Sigmoid colon (tissue), 7 donors: ENCODE measurements around the gene GFY. TPM values are rescaled to one million over a fixed set of nuclear protein-coding genes. Genes with fewer than 3 reads are reported as not detected.

Source experiments
- DNase-seq: peaks from one replicate; pipeline ENCODE4 v3.0.0-alpha.2; 2019
- H3K27ac ChIP-seq, 4 donors: fragments of 200-600 bp; sonication (generic); one replicate each; pipeline ENCODE4 v1.5.1; 2016 to 2019; ENCODE audit warnings: mild to moderate bottlenecking in 1 of 4
- H3K27me3 ChIP-seq, 3 donors: fragments of 200-600 bp; sonication (generic); one replicate each; pipeline ENCODE4 v1.5.1; 2019; ENCODE audit warnings: mild to moderate bottlenecking in 1 of 3
- H3K36me3 ChIP-seq, 4 donors: fragments of 200-600 bp; sonication (generic); one replicate each; pipeline ENCODE4 v1.5.1; 2016 to 2019
- H3K4me1 ChIP-seq, 4 donors: fragments of 200-600 bp; sonication (generic); one replicate each; pipeline ENCODE4 v1.5.1; 2017 to 2019
- H3K4me3 ChIP-seq, 4 donors: fragments of 200-600 bp; sonication (generic); one replicate each; pipeline ENCODE4 v1.5.1; 2017 to 2019; ENCODE audit warnings: mild to moderate bottlenecking in 2 of 4, moderate library complexity in 1 of 4
- H3K9me3 ChIP-seq, 4 donors: fragments of 200-600 bp in 3 of 4; sonication (generic) in 3 of 4; one replicate each; pipeline versions ENCODE4 v1.5.1 to v1.6.1; 2013 to 2019
- EP300 ChIP-seq, 4 donors: sonication (generic); formaldehyde crosslinking; IDR thresholded peaks; one replicate each; pipeline ENCODE4 v1.6.1; 2017; ENCODE audit warnings: antibody characterized with exemption in 4 of 4
- POLR2A ChIP-seq, 2 donors: fragments of 450-650 bp; IDR thresholded peaks; one replicate each; pipeline ENCODE4 v1.6.1; 2016; ENCODE audit warnings: antibody characterized with exemption in 2 of 2, mild to moderate bottlenecking in 2 of 2, moderate library complexity in 2 of 2
- POLR2AphosphoS5 ChIP-seq, 4 donors: sonication (generic); formaldehyde crosslinking; IDR thresholded peaks; one replicate each; pipeline ENCODE4 v1.6.1; 2017; ENCODE audit warnings: antibody characterized with exemption in 4 of 4
- WGBS, 2 donors: extraction: QIAGEN DNeasy Blood & Tissue Kit; methylation state at CpG; one replicate each; pipeline ENCODE4 v1.1.7; 2013; 5-methylcytosine and 5-hydroxymethylcytosine counted together
- intact Hi-C: fragments of 100-400 bp; cut with DNase I; formaldehyde crosslinking; loops from one replicate; pipeline ENCODE4 v1.15.1; 2023
- polyA plus RNA-seq, 3 donors: library from polyadenylated mRNA; stranded (reverse); fragments of 200-250 nt; gene quantifications; one replicate each; pipeline ENCODE4 v1.2.3, GENCODE V29; 2013
- total RNA-seq, 4 donors: library from RNA; depleted of rRNA; stranded (reverse); fragments of >200 nt; gene quantifications; one replicate each; pipeline ENCODE4 v1.1.0, GENCODE V29; 2016
- TF ChIP-seq, protein P1 (sequence below), 4 experiments: fragments of 450-650 bp in 3 of 4; fragments of 200-600 bp in 1 of 4; IDR thresholded peaks; one replicate each; pipeline ENCODE4 v1.5.1; 2016 to 2019; ENCODE audit warnings: antibody characterized with exemption in 4 of 4, mild to moderate bottlenecking in 3 of 4, moderate library complexity in 2 of 4
- donor health status: healthy with polysubstance abuse.
- donor health status: Bipolar disorder and iron deficiency.
- donor health status: healthy.

The GFY gene
- total and polyA plus RNA-seq, 7 donors, result not detected

- peaks cover 0 to under 1% (median 0%) of the 10 kb centered on the region in 4 donors for H3K36me3 ChIP-seq
Observed at GRCh38 chr19:49475191-49475917, 50.2 kb downstream of the GFY start.

DNA sequence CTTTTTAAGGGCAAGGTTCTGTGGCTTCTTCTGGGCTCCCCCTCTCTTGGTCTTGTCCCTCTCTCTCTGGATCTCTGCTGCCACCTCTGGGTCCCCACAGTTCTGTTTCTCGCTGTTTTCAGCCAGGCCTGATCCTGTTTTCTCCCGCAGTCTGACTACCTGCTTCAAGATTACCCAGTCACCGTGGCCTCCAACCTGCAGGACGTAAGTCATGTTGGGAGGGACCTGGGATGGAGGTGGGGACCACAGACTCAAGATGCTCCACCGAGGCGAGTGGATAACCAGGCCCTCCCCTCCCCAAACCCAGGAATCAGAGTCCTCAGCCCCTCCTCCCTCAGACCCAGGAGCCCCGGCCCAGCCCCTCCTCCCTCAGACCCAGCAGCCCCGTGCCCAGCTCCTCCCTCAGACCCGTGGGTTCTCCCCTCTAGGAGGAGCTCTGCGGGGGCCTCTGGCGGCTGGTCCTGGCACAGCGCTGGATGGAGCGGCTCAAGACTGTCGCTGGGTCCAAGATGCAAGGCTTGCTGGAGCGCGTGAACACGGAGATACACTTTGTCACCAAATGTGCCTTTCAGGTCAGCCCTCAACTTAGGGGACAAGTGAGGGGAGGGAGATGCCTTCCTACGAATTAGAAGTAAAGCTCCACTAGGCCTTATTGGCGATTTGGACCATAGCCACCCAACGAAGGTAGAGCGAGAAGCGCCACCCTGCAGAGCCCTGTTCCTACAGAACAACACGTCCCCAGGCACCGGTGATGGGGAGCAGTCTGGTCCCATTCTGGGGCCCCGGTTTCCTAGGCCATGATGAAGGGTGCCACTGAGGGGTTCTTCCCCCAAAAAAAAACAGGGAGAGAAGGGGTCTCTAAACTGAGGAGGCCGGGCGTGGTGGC lies 51.0 kb downstream of the GFY start:
- DNase-seq, result peak; percentile 74
- TF ChIP-seq, protein P1, sequence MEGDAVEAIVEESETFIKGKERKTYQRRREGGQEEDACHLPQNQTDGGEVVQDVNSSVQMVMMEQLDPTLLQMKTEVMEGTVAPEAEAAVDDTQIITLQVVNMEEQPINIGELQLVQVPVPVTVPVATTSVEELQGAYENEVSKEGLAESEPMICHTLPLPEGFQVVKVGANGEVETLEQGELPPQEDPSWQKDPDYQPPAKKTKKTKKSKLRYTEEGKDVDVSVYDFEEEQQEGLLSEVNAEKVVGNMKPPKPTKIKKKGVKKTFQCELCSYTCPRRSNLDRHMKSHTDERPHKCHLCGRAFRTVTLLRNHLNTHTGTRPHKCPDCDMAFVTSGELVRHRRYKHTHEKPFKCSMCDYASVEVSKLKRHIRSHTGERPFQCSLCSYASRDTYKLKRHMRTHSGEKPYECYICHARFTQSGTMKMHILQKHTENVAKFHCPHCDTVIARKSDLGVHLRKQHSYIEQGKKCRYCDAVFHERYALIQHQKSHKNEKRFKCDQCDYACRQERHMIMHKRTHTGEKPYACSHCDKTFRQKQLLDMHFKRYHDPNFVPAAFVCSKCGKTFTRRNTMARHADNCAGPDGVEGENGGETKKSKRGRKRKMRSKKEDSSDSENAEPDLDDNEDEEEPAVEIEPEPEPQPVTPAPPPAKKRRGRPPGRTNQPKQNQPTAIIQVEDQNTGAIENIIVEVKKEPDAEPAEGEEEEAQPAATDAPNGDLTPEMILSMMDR (IDR thresholded peaks at IDR 0.05), result peak in 1 of 4 experiments; percentile 18
- no peak for TF ChIP-seq EP300 (IDR thresholded peaks at IDR 0.05)
- Histone ChIP-seq H3K27me3 (no peaks in the 10 kb centered on the region), H3K4me3 (no peak overlapping the region), H3K27ac (peak overlapping the region; percentile 77 to 84 (median 80)), H3K36me3 (no peaks in the 10 kb centered on the region), H3K4me1 (peaks cover 0 to 27% (median 16%) of the 10 kb centered on the region in 4 donors), H3K9me3 (no peaks in the 10 kb centered on the region)
- WGBS, 2 donors, result 49 to 59% methylated on average over 27 of the region's 27 CpGs
- intact Hi-C loops, result loop anchor here (10.0 kb wide), 1 partner anchor 841 kb away; the partner anchor contains the start of gene DBP

More at GRCh38 chr19:49475191-49475917, 50.2 kb downstream of the GFY start:
- Histone ChIP-seq H3K4me1 (peaks cover 0 to 27% (median 16%) of the 10 kb centered on the region in 4 donors), H3K27ac (peak overlapping the region; percentile 77 to 84 (median 80)), H3K4me3 (peak overlapping the region in 1 of 4 donors; percentile 75), H3K27me3 (no peaks in the 10 kb centered on the region), H3K9me3 (no peaks in the 10 kb centered on the region)
- intact Hi-C loops, result loop anchor here (10.0 kb wide), 1 partner anchor 841 kb away; the partner anchor contains the start of gene DBP
- no peak for DNase-seq
- 62 to 65% methylated on average over 15 of the region's 15 CpGs for WGBS, 2 donors
- TF ChIP-seq POLR2AphosphoS5 (IDR thresholded peaks at IDR 0.05), result no peak
- TF ChIP-seq EP300 (IDR thresholded peaks at IDR 0.05), result no peak
- no peak for TF ChIP-seq POLR2A (IDR thresholded peaks at IDR 0.05)
- TF ChIP-seq, protein P1 (IDR thresholded peaks at IDR 0.05), result no peak

Other genes with a start within 250 kb of the GFY start
- gene SLC6A16, start 100.2 kb upstream of the GFY start, total RNA-seq, result 1 to 10 TPM; 1.1 to 3.6 (median 2.2) TPM
- gene SLC6A16, start 100.2 kb upstream of the GFY start, polyA plus RNA-seq, result under 1 TPM in 2 of 3 donors, not detected in 1; under 0.01 to 0.85 TPM
- 10 to 100 TPM in 1 of 4 donors, 1 to 10 TPM in 3; 5.8 to 10.3 (median 9.2) TPM for gene CD37, start 90.0 kb upstream of the GFY start, total RNA-seq
- 100 to 1,000 TPM in 1 of 3 donors, 10 to 100 TPM in 1, 1 to 10 TPM in 1; 7.2 to 220 (median 14.3) TPM for gene CD37, start 90.0 kb upstream of the GFY start, polyA plus RNA-seq
- gene TEAD2, start 63.0 kb upstream of the GFY start, total RNA-seq, result 10 to 100 TPM; 60.6 to 74.9 (median 61.3) TPM
- gene TEAD2, start 63.0 kb upstream of the GFY start, polyA plus RNA-seq, result 10 to 100 TPM in 2 of 3 donors, 1 to 10 TPM in 1; 5.8 to 17.9 (median 10.2) TPM
- gene DKKL1, start 61.5 kb upstream of the GFY start, total RNA-seq, result 1 to 10 TPM in 2 of 4 donors, not detected in 2; 1.8 to 2.0 TPM
- 1 to 10 TPM in 1 of 3 donors, under 1 TPM in 1, not detected in 1; 0.17 to 3.6 TPM for gene DKKL1, start 61.5 kb upstream of the GFY start, polyA plus RNA-seq
- gene KASH5, start 37.1 kb upstream of the GFY start, total RNA-seq, result not detected
- under 1 TPM in 1 of 3 donors, not detected in 2; 0.04 TPM for gene KASH5, start 37.1 kb upstream of the GFY start, polyA plus RNA-seq
- not detected for gene PTH2, start 1.9 kb upstream of the GFY start, total RNA-seq
- not detected for gene PTH2, start 1.9 kb upstream of the GFY start, polyA plus RNA-seq
- 1 to 10 TPM in 1 of 4 donors, under 1 TPM in 2, not detected in 1; 0.28 to 1.4 (median 0.82) TPM for gene SLC17A7, start 16.1 kb downstream of the GFY start, total RNA-seq
- gene SLC17A7, start 16.1 kb downstream of the GFY start, polyA plus RNA-seq, result 1 to 10 TPM in 1 of 3 donors, under 1 TPM in 2; 0.23 to 1.8 (median 0.41) TPM
- 10 to 100 TPM; 62.9 to 99.6 (median 81.4) TPM for gene PIH1D1, start 26.4 kb downstream of the GFY start, total RNA-seq
- gene PIH1D1, start 26.4 kb downstream of the GFY start, polyA plus RNA-seq, result 100 to 1,000 TPM in 1 of 3 donors, 10 to 100 TPM in 2; 63.6 to 105 (median 65.5) TPM
- 10 to 100 TPM; 14.1 to 25.3 (median 18.1) TPM for gene ALDH16A1, start 27.8 kb downstream of the GFY start, total RNA-seq
- gene ALDH16A1, start 27.8 kb downstream of the GFY start, polyA plus RNA-seq, result 10 to 100 TPM; 14.3 to 44.2 (median 18.0) TPM
- 10 to 100 TPM in 1 of 4 donors, 1 to 10 TPM in 3; 4.6 to 11.1 (median 6.1) TPM for gene FLT3LG, start 48.8 kb downstream of the GFY start, total RNA-seq
- gene FLT3LG, start 48.8 kb downstream of the GFY start, polyA plus RNA-seq, result 10 to 100 TPM in 2 of 3 donors, 1 to 10 TPM in 1; 2.1 to 18.6 (median 14.9) TPM
- gene RPL13A, start 62.2 kb downstream of the GFY start, total RNA-seq, result 1,000 to 10,000 TPM; 2,552 to 5,599 (median 4,191) TPM
- 1,000 to 10,000 TPM; 4,070 to 6,094 (median 4,207) TPM for gene RPL13A, start 62.2 kb downstream of the GFY start, polyA plus RNA-seq
- gene RPS11, start 71.0 kb downstream of the GFY start, total RNA-seq, result 1,000 to 10,000 TPM; 3,843 to 9,166 (median 6,008) TPM
- gene RPS11, start 71.0 kb downstream of the GFY start, polyA plus RNA-seq, result 1,000 to 10,000 TPM; 4,449 to 8,009 (median 5,043) TPM
- 100 to 1,000 TPM; 164 to 203 (median 178) TPM for gene FCGRT, start 87.3 kb downstream of the GFY start, total RNA-seq
- 100 to 1,000 TPM; 222 to 317 (median 243) TPM for gene FCGRT, start 87.3 kb downstream of the GFY start, polyA plus RNA-seq
- gene RCN3, start 102.6 kb downstream of the GFY start, total RNA-seq, result 10 to 100 TPM; 14.5 to 43.8 (median 20.6) TPM
- gene RCN3, start 102.6 kb downstream of the GFY start, polyA plus RNA-seq, result 10 to 100 TPM; 13.6 to 28.2 (median 21.6) TPM
- 10 to 100 TPM; 47.6 to 67.8 (median 62.3) TPM for gene NOSIP, start 155.2 kb downstream of the GFY start, total RNA-seq
- gene NOSIP, start 155.2 kb downstream of the GFY start, polyA plus RNA-seq, result 100 to 1,000 TPM in 2 of 3 donors, 10 to 100 TPM in 1; 96.1 to 123 (median 113) TPM
- under 1 TPM in 1 of 4 donors, not detected in 3; 0.71 TPM for gene PRRG2, start 155.9 kb downstream of the GFY start, total RNA-seq
- 10 to 100 TPM in 2 of 3 donors, 1 to 10 TPM in 1; 7.2 to 18.9 (median 18.3) TPM for gene PRRG2, start 155.9 kb downstream of the GFY start, polyA plus RNA-seq
- gene PRR12, start 165.8 kb downstream of the GFY start, total RNA-seq, result 10 to 100 TPM in 1 of 4 donors, 1 to 10 TPM in 3; 5.4 to 16.1 (median 6.1) TPM
- gene PRR12, start 165.8 kb downstream of the GFY start, polyA plus RNA-seq, result 10 to 100 TPM in 1 of 3 donors, 1 to 10 TPM in 2; 3.0 to 20.4 (median 4.2) TPM
- 100 to 1,000 TPM; 105 to 127 (median 125) TPM for gene RRAS, start 214.8 kb downstream of the GFY start, total RNA-seq
- gene RRAS, start 214.8 kb downstream of the GFY start, polyA plus RNA-seq, result 100 to 1,000 TPM in 2 of 3 donors, 10 to 100 TPM in 1; 79.8 to 139 (median 130) TPM
- 10 to 100 TPM; 10.9 to 21.3 (median 12.5) TPM for gene SCAF1, start 216.8 kb downstream of the GFY start, total RNA-seq
- 10 to 100 TPM in 2 of 3 donors, 1 to 10 TPM in 1; 9.0 to 30.8 (median 16.0) TPM for gene SCAF1, start 216.8 kb downstream of the GFY start, polyA plus RNA-seq
- 10 to 100 TPM; 28.2 to 59.1 (median 32.6) TPM for gene IRF3, start 240.5 kb downstream of the GFY start, total RNA-seq
- 100 to 1,000 TPM in 1 of 3 donors, 10 to 100 TPM in 2; 50.9 to 125 (median 64.9) TPM for gene IRF3, start 240.5 kb downstream of the GFY start, polyA plus RNA-seq
- gene BCL2L12, start 240.5 kb downstream of the GFY start, total RNA-seq, result 1 to 10 TPM; 4.6 to 9.2 (median 6.5) TPM
- gene BCL2L12, start 240.5 kb downstream of the GFY start, polyA plus RNA-seq, result 10 to 100 TPM in 2 of 3 donors, 1 to 10 TPM in 1; 9.0 to 43.6 (median 10.2) TPM